Common myeloid progenitor, CD34-positive (primary cell): ENCODE measurements around the gene PRR35.

ENCODE experiments used
- CTCF ChIA-PET: fragments of 350-600 bp; sonication (Branson Sonifier 250); formaldehyde crosslinking; loops from one replicate; lab custom pipeline; 2021; ENCODE audit warnings: antibody characterized with exemption; lab: Charles Lee
- POLR2A ChIA-PET: fragments of 350-600 bp; sonication (Branson Sonifier 250); formaldehyde crosslinking; loops from one replicate; lab custom pipeline; 2021; ENCODE audit warnings: antibody characterized with exemption; lab: Charles Lee
- DNase-seq, 3 donors: peaks; one replicate each; pipeline versions ENCODE4 v3.0.0 to v3.0.0-alpha.2; 2013
- H3K27ac ChIP-seq, 2 experiments: 1 replicate in 1 of 2; 2 replicates in 1 of 2; pipeline ENCODE4 v1.7.0; 2013; ENCODE audit warnings: inconsistent platforms in 2 of 2, low read length in 2 of 2, mild to moderate bottlenecking in 2 of 2, low read depth in 1 of 2, moderate library complexity in 1 of 2; ENCODE audit not compliant: severe bottlenecking in 2 of 2, insufficient read depth in 1 of 2, poor library complexity in 1 of 2
- H3K27me3 ChIP-seq, 5 experiments: replicated peaks in 2 of 5; 1 replicate in 3 of 5; 2 replicates in 2 of 5; pipeline versions ENCODE4 v1.6.1 to v1.7.0; 2013; ENCODE audit warnings: low read length in 4 of 5, mild to moderate bottlenecking in 2 of 5, moderate library complexity in 2 of 5, inconsistent platforms in 1 of 5; ENCODE audit not compliant: insufficient read depth in 5 of 5, control insufficient read depth in 4 of 5
- H3K36me3 ChIP-seq, 4 experiments: 1 replicate in 2 of 4; 2 replicates in 2 of 4; pipeline versions ENCODE4 v1.6.1 to v1.7.0; 2013; ENCODE audit warnings: low read length in 3 of 4, control low read depth in 1 of 4, mild to moderate bottlenecking in 1 of 4; ENCODE audit not compliant: control insufficient read depth in 4 of 4, insufficient read depth in 4 of 4
- H3K4me1 ChIP-seq, 4 experiments: 1 replicate in 3 of 4; 2 replicates in 1 of 4; pipeline versions ENCODE4 v1.6.1 to v1.7.1; 2013; ENCODE audit warnings: low read length in 3 of 4, mild to moderate bottlenecking in 3 of 4, control low read depth in 1 of 4, inconsistent platforms in 1 of 4, moderate library complexity in 1 of 4; ENCODE audit not compliant: control insufficient read depth in 4 of 4, insufficient read depth in 4 of 4; ENCODE audit errors: control extremely low read depth in 1 of 4
- H3K4me3 ChIP-seq, 7 experiments: 1 replicate in 4 of 7; 2 replicates in 3 of 7; pipeline versions ENCODE4 v1.5.1 to v1.7.0; 2013; ENCODE audit warnings: mild to moderate bottlenecking in 7 of 7, low read length in 6 of 7, moderate library complexity in 6 of 7, inconsistent platforms in 2 of 7, low read depth in 2 of 7, control low read depth in 1 of 7; ENCODE audit not compliant: insufficient read depth in 4 of 7, control insufficient read depth in 1 of 7; ENCODE audit errors: extremely low read depth in 1 of 7
- H3K9me3 ChIP-seq, 5 experiments: 1 replicate in 4 of 5; 2 replicates in 1 of 5; pipeline versions ENCODE4 v1.6.1 to v1.7.1; 2013; ENCODE audit warnings: low read length in 4 of 5, mild to moderate bottlenecking in 2 of 5, inconsistent platforms in 1 of 5, low read depth in 1 of 5, moderate library complexity in 1 of 5; ENCODE audit not compliant: control insufficient read depth in 4 of 5, insufficient read depth in 2 of 5; ENCODE audit errors: control extremely low read depth in 1 of 5
- WGBS: methylation state at CpG from one replicate; pipeline ENCODE4 v1.1.5; 2013; ENCODE audit not compliant: insufficient coverage; 5-methylcytosine and 5-hydroxymethylcytosine counted together

Gene PRR35

DNA sequence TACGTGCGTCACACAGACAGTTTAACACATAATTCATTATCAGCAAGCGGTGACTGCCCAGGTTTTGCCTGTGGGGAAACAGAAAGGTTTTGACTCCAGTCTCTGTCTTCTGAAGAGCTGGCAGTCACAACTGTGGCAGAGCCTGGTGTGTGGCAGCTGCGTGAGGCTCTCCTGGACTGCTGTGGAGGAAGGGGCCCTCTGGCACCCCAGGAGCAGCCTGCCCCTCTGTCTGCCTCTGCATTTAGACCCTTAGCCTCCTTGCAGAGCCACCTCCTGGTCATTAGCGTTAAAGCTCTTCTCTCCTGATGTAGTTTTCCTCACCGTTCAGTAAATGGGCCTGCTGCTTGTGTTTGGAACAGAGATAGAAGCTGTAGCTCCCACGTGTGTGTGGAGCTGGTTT, 40.6 kb downstream of the PRR35 start:
- no peaks in the 10 kb centered on the region for H3K27me3 ChIP-seq
- ChIA-PET CTCF (interaction anchor here (1.0 to 2.4 kb wide), 14 partner anchors 8 to 210 kb away, joined by 3 to 20 read pairs (median 4); partner anchors contain the start of genes METTL26 and RAB40C), POLR2A (interaction anchor here (1.8 kb wide), 1 partner anchor 11 kb away, joined by 5 read pairs; the partner anchor contains the start of gene RAB40C)
- peaks cover 0 to 9% (median 7%) of the 10 kb centered on the region in 4 experiments for H3K4me1 ChIP-seq
- H3K36me3 ChIP-seq = peaks cover 0 to 23% (median 14%) of the 10 kb centered on the region in 4 experiments
- peak; percentile 60 to 73 (median 71) for DNase-seq
- peaks cover 0 to 5% (median 3%) of the 10 kb centered on the region in 5 experiments for H3K9me3 ChIP-seq
- 38% methylated on average over 6 of the region's 7 CpGs for WGBS
- H3K4me3 ChIP-seq = no peak overlapping the region
- H3K27ac ChIP-seq = no peak overlapping the region

DNA sequence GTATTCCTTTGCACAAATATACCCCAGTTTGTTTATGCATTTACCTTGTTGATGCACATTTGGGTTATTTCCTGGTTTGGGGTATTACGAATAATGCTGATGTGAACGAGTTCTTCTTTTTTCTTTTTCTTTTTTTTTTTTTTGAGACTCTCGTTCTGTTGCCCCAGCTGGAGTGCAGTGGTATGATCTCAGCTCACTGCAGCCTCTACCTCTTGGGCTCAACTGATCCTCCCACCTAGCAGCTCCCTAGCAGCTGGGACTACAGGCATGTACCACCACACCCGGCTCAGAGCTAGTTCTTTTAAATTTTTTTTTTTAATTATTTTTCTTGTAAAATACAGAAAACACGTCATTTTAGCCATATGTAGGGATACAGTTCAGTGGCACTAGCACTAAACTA, 43.7 kb downstream of the PRR35 start:
- Histone ChIP-seq H3K27me3 (no peaks in the 10 kb centered on the region), H3K27ac (no peak overlapping the region), H3K4me3 (no peak overlapping the region), H3K4me1 (peaks cover 0 to 7% (median 5%) of the 10 kb centered on the region in 4 experiments), H3K36me3 (peaks cover 0 to 12% (median 7%) of the 10 kb centered on the region in 4 experiments), H3K9me3 (peaks cover 0 to 5% (median 3%) of the 10 kb centered on the region in 5 experiments)
- POLR2A ChIA-PET = no interaction called here
- 50% methylated on average over 1 of the region's 5 CpGs for WGBS
- CTCF ChIA-PET = no interaction called here
- no peak for DNase-seq

GRCh38 chr16:606656-607307, 46.6 kb downstream of the PRR35 start:
- ChIA-PET POLR2A (no interaction called here), CTCF (interaction anchor here (0.7 kb wide), 1 partner anchor 183 kb away, joined by 3 read pairs; no protein-coding TSS in a partner anchor)
- WGBS = 95% methylated on average over 18 of the region's 22 CpGs
- no peak overlapping the region for H3K27ac ChIP-seq
- H3K4me3 ChIP-seq = no peak overlapping the region
- H3K36me3 ChIP-seq = peaks cover 0 to 6% (median 3%) of the 10 kb centered on the region in 4 experiments
- H3K4me1 ChIP-seq = no peaks in the 10 kb centered on the region
- no peak for DNase-seq
- H3K9me3 ChIP-seq = peaks cover 0 to 5% (median 3%) of the 10 kb centered on the region in 5 experiments
- no peaks in the 10 kb centered on the region for H3K27me3 ChIP-seq

- H3K36me3 ChIP-seq = peaks cover 0 to 6% (median 1%) of the 10 kb centered on the region in 4 experiments
- no peaks in the 10 kb centered on the region for H3K4me1 ChIP-seq
- CTCF ChIA-PET = interaction anchor here (0.9 to 1.1 kb wide), 4 partner anchors 14 to 31 kb away, joined by 3 to 4 read pairs (median 3); no protein-coding TSS in a partner anchor
- WGBS = 100% methylated on average over 5 of the region's 10 CpGs
- no peak overlapping the region for H3K4me3 ChIP-seq
- no peaks in the 10 kb centered on the region for H3K27me3 ChIP-seq
- POLR2A ChIA-PET = no interaction called here
- no peak for DNase-seq
- no peak overlapping the region for H3K27ac ChIP-seq
- H3K9me3 ChIP-seq = peaks cover 0 to 5% (median 3%) of the 10 kb centered on the region in 5 experiments
Observed at GRCh38 chr16:608019-608418, 47.8 kb downstream of the PRR35 start.

DNA sequence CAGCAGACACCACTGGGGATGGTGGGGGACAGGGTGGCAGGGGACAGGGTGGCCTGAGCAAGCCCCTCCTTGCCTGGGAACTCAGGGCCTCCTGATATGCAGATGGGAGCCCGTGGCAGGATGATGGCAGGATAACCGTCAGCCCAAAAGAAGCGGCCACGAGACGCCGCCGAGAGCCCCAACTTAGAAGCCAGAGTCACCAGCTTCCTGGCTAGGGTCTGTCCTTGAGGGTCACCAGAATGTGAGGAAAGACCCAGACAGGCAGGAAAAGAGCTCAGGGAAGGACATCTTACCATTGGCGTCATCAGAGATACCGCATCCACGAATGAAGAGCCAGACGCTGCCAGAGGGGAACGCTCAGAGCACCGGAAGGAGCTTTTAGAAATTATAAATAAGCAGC, 49.1 kb downstream of the PRR35 start:
- no peak overlapping the region for H3K27ac ChIP-seq
- no peaks in the 10 kb centered on the region for H3K27me3 ChIP-seq
- POLR2A ChIA-PET = no interaction called here
- CTCF ChIA-PET = interaction anchor here (0.7 to 3.3 kb wide), 8 partner anchors 8 to 52 kb away, joined by 3 to 16 read pairs (median 4); no protein-coding TSS in a partner anchor
- peaks cover 0 to 7% (median 2%) of the 10 kb centered on the region in 4 experiments for H3K36me3 ChIP-seq
- no peak for DNase-seq
- WGBS = 89% methylated on average over 9 of the region's 13 CpGs
- H3K9me3 ChIP-seq = peaks cover 0 to 5% (median 3%) of the 10 kb centered on the region in 5 experiments
- H3K4me1 ChIP-seq = no peaks in the 10 kb centered on the region
- H3K4me3 ChIP-seq = no peak overlapping the region

DNA sequence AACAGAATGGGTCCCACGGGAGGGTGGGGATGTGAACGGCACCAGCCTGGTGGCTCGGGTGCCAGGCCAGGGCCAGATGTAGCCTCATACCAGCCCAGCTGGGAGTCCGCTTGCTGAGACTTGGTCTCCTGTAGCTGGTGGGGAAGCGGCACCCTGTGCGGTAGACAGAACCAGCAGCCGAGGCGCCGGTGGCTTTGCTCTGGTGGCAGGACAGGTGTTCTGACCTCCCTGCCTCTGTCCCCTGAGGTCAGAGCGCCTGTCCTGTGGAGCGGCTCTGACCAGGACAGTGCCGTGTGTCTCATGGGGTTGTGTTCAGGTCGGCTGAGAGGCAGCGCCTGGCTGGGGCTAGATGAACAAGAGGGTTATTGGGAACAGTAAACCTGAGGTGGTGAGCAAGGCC, 49.8 kb downstream of the PRR35 start:
- 94% methylated on average over 13 of the region's 14 CpGs for WGBS
- peaks cover 0 to 7% (median 1%) of the 10 kb centered on the region in 4 experiments for H3K36me3 ChIP-seq
- H3K4me3 ChIP-seq = no peak overlapping the region
- CTCF ChIA-PET = interaction anchor here (0.5 to 3.3 kb wide), 6 partner anchors 9 to 109 kb away, joined by 3 to 16 read pairs (median 4); no protein-coding TSS in a partner anchor
- H3K27ac ChIP-seq = no peak overlapping the region
- no peaks in the 10 kb centered on the region for H3K27me3 ChIP-seq
- H3K4me1 ChIP-seq = no peaks in the 10 kb centered on the region
- DNase-seq = no peak
- POLR2A ChIA-PET = no interaction called here
- H3K9me3 ChIP-seq = peaks cover 0 to 5% (median 2%) of the 10 kb centered on the region in 5 experiments
